Coronary artery (tissue), 2 donors: ENCODE results near the gene VWDE.

Source experiments
- DNase-seq: peaks from one replicate; pipeline ENCODE4 v3.0.0-alpha.2; 2017; ENCODE audit warnings: low spot score
- H3K27ac ChIP-seq, 2 donors: fragments of 200-600 bp; sonication (generic); one replicate each; pipeline ENCODE4 v1.5.1; 2016 to 2019
- H3K4me3 ChIP-seq: fragments of 200-600 bp; sonication (generic); 2 replicates; pipeline ENCODE4 v1.5.1; 2016; ENCODE audit warnings: mild to moderate bottlenecking, moderate library complexity
- CTCF ChIP-seq: fragments of 200-600 bp; sonication (generic); IDR thresholded peaks from one replicate; pipeline ENCODE4 v1.5.1; 2019; ENCODE audit warnings: antibody characterized with exemption

Gene VWDE

GRCh38 chr7:12385364-12385786 lies 18.3 kb downstream of the VWDE start:
- Histone ChIP-seq H3K4me3 (no peak overlapping the region), H3K27ac (no peak overlapping the region)
- TF ChIP-seq CTCF, result no peak
- no peak for DNase-seq

- Histone ChIP-seq H3K27ac (no peak overlapping the region), H3K4me3 (no peak overlapping the region)
- DNase-seq, result no peak
- no peak for TF ChIP-seq CTCF
Measured at GRCh38 chr7:12383377-12383776, 20.3 kb downstream of the VWDE start.

- TF ChIP-seq CTCF, result no peak
- Histone ChIP-seq H3K4me3 (no peak overlapping the region), H3K27ac (no peak overlapping the region)
- no peak for DNase-seq
Measured at GRCh38 chr7:12378389-12378788, 25.3 kb downstream of the VWDE start.

GRCh38 chr7:12377406-12377805 lies 26.3 kb downstream of the VWDE start:
- DNase-seq, result no peak
- no peak overlapping the region for H3K4me3 ChIP-seq
- TF ChIP-seq CTCF, result no peak
- no peak overlapping the region for H3K27ac ChIP-seq

- Histone ChIP-seq H3K4me3 (no peak overlapping the region), H3K27ac (no peak overlapping the region)
- DNase-seq, result no peak
- TF ChIP-seq CTCF, result no peak
Measured at GRCh38 chr7:12373580-12374263, 29.9 kb downstream of the VWDE start.

- Histone ChIP-seq H3K27ac (no peak overlapping the region), H3K4me3 (no peak overlapping the region)
- no peak for TF ChIP-seq CTCF
- no peak for DNase-seq
Measured at GRCh38 chr7:12370249-12370648, 33.4 kb downstream of the VWDE start.

- no peak overlapping the region for H3K4me3 ChIP-seq
- no peak for TF ChIP-seq CTCF
- DNase-seq, result no peak
Measured at GRCh38 chr7:12369756-12370155, 33.9 kb downstream of the VWDE start.

More at GRCh38 chr7:12369756-12370155, 33.9 kb downstream of the VWDE start:
- H3K27ac ChIP-seq, result no peak overlapping the region
